H9 (cell line): Measurements from ENCODE around the gene LRP1B. TPM values are rescaled to one million over a fixed set of nuclear protein-coding genes. Genes with fewer than 3 reads are reported as not detected.

Experiments
- DNase-seq: peaks from one replicate; pipeline ENCODE4 v3.0.0-alpha.2; 2017
- H2AFZ ChIP-seq: one replicate; pipeline ENCODE4 v1.6.1; 2013; ENCODE audit warnings: mild to moderate bottlenecking, low read length, control low read depth, moderate library complexity
- H2AK5ac ChIP-seq: 2 replicates; pipeline ENCODE4 v1.6.1; 2013; ENCODE audit warnings: low read length, control low read depth, mixed read lengths; ENCODE audit not compliant: insufficient read length
- H2BK120ac ChIP-seq: one replicate; pipeline ENCODE4 v1.6.1; 2013; ENCODE audit warnings: low read depth, mild to moderate bottlenecking, low read length, control low read depth, inconsistent platforms; ENCODE audit not compliant: poor library complexity, severe bottlenecking
- H2BK12ac ChIP-seq: 2 replicates; pipeline ENCODE4 v1.6.1; 2013; ENCODE audit warnings: low read length, control low read depth, mixed read lengths, low read depth; ENCODE audit not compliant: insufficient read length
- H2BK15ac ChIP-seq: 2 replicates; pipeline ENCODE4 v1.6.1; 2013; ENCODE audit warnings: low read depth, low read length, control low read depth
- H2BK20ac ChIP-seq: one replicate; pipeline ENCODE4 v1.6.1; 2013; ENCODE audit warnings: low read depth, mild to moderate bottlenecking, low read length, control low read depth, inconsistent platforms; ENCODE audit not compliant: poor library complexity, severe bottlenecking
- H2BK5ac ChIP-seq: 2 replicates; pipeline ENCODE4 v1.6.1; 2013; ENCODE audit warnings: low read length, control low read depth, mixed read lengths; ENCODE audit not compliant: insufficient read length
- H3K14ac ChIP-seq: 2 replicates; pipeline ENCODE4 v1.6.1; 2013; ENCODE audit warnings: low read length, control low read depth; ENCODE audit not compliant: insufficient read depth
- H3K18ac ChIP-seq: 2 replicates; pipeline ENCODE4 v1.6.1; 2013; ENCODE audit warnings: low read depth, mild to moderate bottlenecking, mixed read lengths, low read length, control low read depth; ENCODE audit not compliant: insufficient read length
- H3K23ac ChIP-seq: 2 replicates; pipeline ENCODE4 v1.6.1; 2013; ENCODE audit warnings: low read length, control low read depth, mixed read lengths, low read depth; ENCODE audit not compliant: insufficient read length
- H3K23me2 ChIP-seq: 2 replicates; pipeline ENCODE4 v1.6.1; 2013; ENCODE audit warnings: low read depth, mild to moderate bottlenecking, mixed read lengths, low read length, control low read depth; ENCODE audit not compliant: insufficient read length, poor library complexity, severe bottlenecking
- H3K27ac ChIP-seq: 2 replicates; pipeline ENCODE4 v1.5.1; 2013; ENCODE audit warnings: low read length, control low read depth, mixed read lengths, low read depth; ENCODE audit not compliant: insufficient read length
- H3K27me3 ChIP-seq: 2 replicates; pipeline ENCODE4 v1.6.1; 2013; ENCODE audit warnings: low read length, control low read depth, inconsistent platforms; ENCODE audit not compliant: insufficient read depth
- H3K4ac ChIP-seq: 2 replicates; pipeline ENCODE4 v1.6.1; 2013; ENCODE audit warnings: low read depth, mild to moderate bottlenecking, control low read depth, inconsistent platforms, low read length, moderate library complexity
- H3K4me1 ChIP-seq: 2 replicates; pipeline ENCODE4 v1.6.1; 2013; ENCODE audit warnings: low read length, control low read depth, inconsistent platforms; ENCODE audit not compliant: insufficient read depth
- H3K4me2 ChIP-seq: 2 replicates; pipeline ENCODE4 v1.6.1; 2013; ENCODE audit warnings: low read length, control low read depth, mixed read lengths; ENCODE audit not compliant: insufficient read length, insufficient read depth
- H3K56ac ChIP-seq: 2 replicates; pipeline ENCODE4 v1.6.1; 2013; ENCODE audit warnings: low read depth, mild to moderate bottlenecking, mixed read lengths, low read length, control low read depth; ENCODE audit not compliant: insufficient read length
- H3K79me1 ChIP-seq: 2 replicates; pipeline ENCODE4 v1.6.1; 2013; ENCODE audit warnings: low read depth, mild to moderate bottlenecking, moderate library complexity, low read length, control low read depth, inconsistent platforms; ENCODE audit not compliant: insufficient read depth, poor library complexity, severe bottlenecking
- H3K79me2 ChIP-seq: 2 replicates; pipeline ENCODE4 v1.6.1; 2013; ENCODE audit warnings: low read length, control low read depth, inconsistent platforms; ENCODE audit not compliant: insufficient read depth
- H3K9ac ChIP-seq: 2 replicates; pipeline ENCODE4 v1.6.1; 2013; ENCODE audit warnings: low read length, control low read depth, mixed read lengths; ENCODE audit not compliant: insufficient read length; ENCODE audit errors: extremely low read depth
- H3K9me3 ChIP-seq: one replicate; pipeline ENCODE4 v1.6.1; 2013; ENCODE audit warnings: low read depth, low read length, inconsistent platforms; ENCODE audit not compliant: control insufficient read depth
- H3T11ph ChIP-seq: one replicate; pipeline ENCODE4 v1.6.1; 2013; ENCODE audit warnings: mild to moderate bottlenecking, low read length, control low read depth, inconsistent platforms
- H4K20me1 ChIP-seq: one replicate; pipeline ENCODE4 v1.6.1; 2013; ENCODE audit not compliant: control insufficient read depth, insufficient read length, insufficient read depth
- H4K5ac ChIP-seq: 2 replicates; pipeline ENCODE4 v1.6.1; 2013; ENCODE audit warnings: low read depth, mild to moderate bottlenecking, mixed read lengths, low read length, control low read depth; ENCODE audit not compliant: insufficient read length
- H4K8ac ChIP-seq: replicated peaks from 2 replicates; pipeline ENCODE4 v1.6.1; 2013; ENCODE audit warnings: low read length, control low read depth, mixed read lengths, low read depth; ENCODE audit not compliant: insufficient read length
- H4K91ac ChIP-seq: 2 replicates; pipeline ENCODE4 v1.6.1; 2013; ENCODE audit warnings: low read depth, mild to moderate bottlenecking, moderate library complexity, mixed read lengths, low read length, control low read depth; ENCODE audit not compliant: insufficient read length
- H3K27ac Mint-ChIP-seq, 3 experiments: 2 replicates in 2 of 3; 3 replicates in 1 of 3; pipeline ENCODE4 v1.8.0; 2020 to 2021; ENCODE audit warnings: mixed read lengths in 3 of 3, mild to moderate bottlenecking in 1 of 3, moderate library complexity in 1 of 3
- H3K27me3 Mint-ChIP-seq: 2 replicates; pipeline ENCODE4 v1.8.0; 2021; ENCODE audit warnings: low read depth, mild to moderate bottlenecking, moderate library complexity, mixed read lengths
- H3K36me3 Mint-ChIP-seq, 3 experiments: 2 replicates in 2 of 3; 3 replicates in 1 of 3; pipeline ENCODE4 v1.8.0; 2020 to 2021; ENCODE audit warnings: low read depth in 3 of 3, mixed read lengths in 3 of 3; ENCODE audit not compliant: insufficient read depth in 1 of 3
- H3K4me1 Mint-ChIP-seq, 2 experiments: 2 replicates each; pipeline ENCODE4 v1.8.0; 2020; ENCODE audit warnings: mixed read lengths in 2 of 2
- H3K4me3 Mint-ChIP-seq, 2 experiments: 2 replicates in 1 of 2; 3 replicates in 1 of 2; pipeline ENCODE4 v1.8.0; 2020 to 2021; ENCODE audit warnings: mild to moderate bottlenecking in 2 of 2, mixed read lengths in 2 of 2, moderate library complexity in 1 of 2
- H3K9me3 Mint-ChIP-seq, 2 experiments: 2 replicates in 1 of 2; 3 replicates in 1 of 2; pipeline ENCODE4 v1.8.0; 2020; ENCODE audit warnings: mild to moderate bottlenecking in 2 of 2, mixed read lengths in 2 of 2, moderate library complexity in 1 of 2
- total RNA-seq: library from RNA; stranded (reverse); gene quantifications from 2 replicates; pipeline ENCODE4 v1.2.1, GENCODE V29; 2021
- TF ChIP-seq, protein P1 (sequence below): fragments of 200-600 bp; sonication (generic); conservative IDR thresholded peaks from 3 replicates; pipeline ENCODE4 v1.8.0; 2021; ENCODE audit warnings: antibody characterized with exemption, mild to moderate bottlenecking

LRP1B gene
- total RNA-seq, 1 experiment from 2014 or later = not detected

DNA sequence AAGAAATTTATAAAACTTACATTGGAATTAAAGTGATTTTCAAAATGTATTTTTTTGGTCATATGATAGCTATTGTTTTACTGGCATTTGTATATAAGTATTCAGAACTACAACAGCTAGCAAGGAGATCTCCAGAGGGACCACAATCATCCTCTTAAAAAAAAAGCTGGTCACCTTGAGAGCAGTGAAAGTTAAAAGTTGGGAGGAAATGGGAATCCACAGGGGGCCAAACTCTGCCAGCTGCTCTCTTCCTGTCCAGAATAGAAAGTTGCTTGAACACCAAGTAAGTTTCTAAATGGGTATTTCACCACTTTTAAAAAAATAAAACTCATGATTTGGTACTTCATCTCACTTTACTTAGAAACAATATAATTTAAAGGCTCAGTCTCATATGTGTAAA lies 1025.1 kb downstream of the LRP1B start:
- no peaks in the 10 kb centered on the region for H3K23me2 ChIP-seq
- H4K8ac ChIP-seq = no peak overlapping the region
- H3K23ac ChIP-seq = no peak overlapping the region
- H2BK120ac ChIP-seq = no peak overlapping the region
- no peak overlapping the region for H4K5ac ChIP-seq
- TF ChIP-seq, protein P1, sequence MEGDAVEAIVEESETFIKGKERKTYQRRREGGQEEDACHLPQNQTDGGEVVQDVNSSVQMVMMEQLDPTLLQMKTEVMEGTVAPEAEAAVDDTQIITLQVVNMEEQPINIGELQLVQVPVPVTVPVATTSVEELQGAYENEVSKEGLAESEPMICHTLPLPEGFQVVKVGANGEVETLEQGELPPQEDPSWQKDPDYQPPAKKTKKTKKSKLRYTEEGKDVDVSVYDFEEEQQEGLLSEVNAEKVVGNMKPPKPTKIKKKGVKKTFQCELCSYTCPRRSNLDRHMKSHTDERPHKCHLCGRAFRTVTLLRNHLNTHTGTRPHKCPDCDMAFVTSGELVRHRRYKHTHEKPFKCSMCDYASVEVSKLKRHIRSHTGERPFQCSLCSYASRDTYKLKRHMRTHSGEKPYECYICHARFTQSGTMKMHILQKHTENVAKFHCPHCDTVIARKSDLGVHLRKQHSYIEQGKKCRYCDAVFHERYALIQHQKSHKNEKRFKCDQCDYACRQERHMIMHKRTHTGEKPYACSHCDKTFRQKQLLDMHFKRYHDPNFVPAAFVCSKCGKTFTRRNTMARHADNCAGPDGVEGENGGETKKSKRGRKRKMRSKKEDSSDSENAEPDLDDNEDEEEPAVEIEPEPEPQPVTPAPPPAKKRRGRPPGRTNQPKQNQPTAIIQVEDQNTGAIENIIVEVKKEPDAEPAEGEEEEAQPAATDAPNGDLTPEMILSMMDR = no peak
- H3K4me1 ChIP-seq = no peaks in the 10 kb centered on the region
- no peak overlapping the region for H3K4me2 ChIP-seq
- H3K18ac ChIP-seq = no peak overlapping the region
- DNase-seq = peak; percentile 37
- no peaks in the 10 kb centered on the region for H3K79me1 ChIP-seq
- H2BK12ac ChIP-seq = no peak overlapping the region
- no peaks in the 10 kb centered on the region for H4K20me1 ChIP-seq
- H3K27me3 ChIP-seq = no peaks in the 10 kb centered on the region
- H2BK5ac ChIP-seq = no peak overlapping the region
- no peak overlapping the region for H3K9ac ChIP-seq
- no peak overlapping the region for H3T11ph ChIP-seq
- Mint-ChIP-seq H3K36me3 (no peaks in the 10 kb centered on the region; a peak in 2 of 7 replicates), H3K9me3 (no peaks in the 10 kb centered on the region), H3K27me3 (no peaks in the 10 kb centered on the region), H3K27ac (no peak overlapping the region), H3K4me3 (no peak overlapping the region), H3K4me1 (peaks cover 20 to 29% of the 10 kb centered on the region in 2 experiments)
- no peak overlapping the region for H3K56ac ChIP-seq
- H2AK5ac ChIP-seq = no peak overlapping the region
- no peak overlapping the region for H4K91ac ChIP-seq
- no peak overlapping the region for H2BK15ac ChIP-seq
- H3K9me3 ChIP-seq = no peaks in the 10 kb centered on the region
- H3K27ac ChIP-seq = no peak overlapping the region
- H2AFZ ChIP-seq = no peak overlapping the region
- no peak overlapping the region for H3K14ac ChIP-seq
- H3K4ac ChIP-seq = no peak overlapping the region
- H3K79me2 ChIP-seq = no peaks in the 10 kb centered on the region
- no peak overlapping the region for H2BK20ac ChIP-seq
